Measurements from ENCODE around the gene ECHS1.
"Not testable (repeated sequence)": the region's sequence is repeated elsewhere in the genome, so short reads cannot be mapped to it uniquely, and the experiment has no call there.

The ECHS1 gene

GRCh38 chr10:133324198-133324792, 48.9 kb downstream of the ECHS1 start:
- peak; percentile 48 for DNase-seq (ENCODE audit: low read depth)

DNA sequence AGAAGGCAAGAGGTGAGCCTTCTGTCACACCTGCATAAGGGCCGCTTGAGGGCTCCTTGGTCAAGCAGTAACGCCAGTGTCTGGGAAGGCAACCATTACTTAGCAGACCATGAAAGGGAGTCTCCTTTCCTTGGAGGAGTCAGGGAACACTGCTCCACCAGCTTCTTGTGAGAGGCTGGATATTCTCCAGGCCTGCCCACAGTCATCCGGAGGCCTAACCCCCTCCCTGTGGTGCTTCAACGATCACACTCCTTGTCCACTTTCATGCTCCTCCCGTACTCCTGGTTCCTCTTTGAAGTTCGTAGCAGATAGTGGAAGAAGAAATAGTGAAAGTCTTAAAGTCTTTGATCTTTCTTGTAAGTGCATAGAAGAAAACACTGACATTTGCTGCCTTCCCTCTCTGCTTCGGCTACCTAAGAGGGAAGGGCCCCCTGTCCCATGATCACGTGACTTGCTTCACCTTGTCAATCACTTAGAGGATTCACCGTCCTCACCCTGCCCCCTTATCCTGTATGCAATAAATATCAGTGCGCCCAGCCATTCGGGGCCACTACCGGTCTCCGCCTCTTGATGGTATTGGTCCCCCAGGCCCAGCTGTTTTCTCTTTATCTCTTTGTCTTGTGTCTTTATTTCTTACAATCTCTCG, 51.0 kb downstream of the ECHS1 start:
- DNase-seq (ENCODE audit: low read depth): not testable (repeated sequence)

DNA sequence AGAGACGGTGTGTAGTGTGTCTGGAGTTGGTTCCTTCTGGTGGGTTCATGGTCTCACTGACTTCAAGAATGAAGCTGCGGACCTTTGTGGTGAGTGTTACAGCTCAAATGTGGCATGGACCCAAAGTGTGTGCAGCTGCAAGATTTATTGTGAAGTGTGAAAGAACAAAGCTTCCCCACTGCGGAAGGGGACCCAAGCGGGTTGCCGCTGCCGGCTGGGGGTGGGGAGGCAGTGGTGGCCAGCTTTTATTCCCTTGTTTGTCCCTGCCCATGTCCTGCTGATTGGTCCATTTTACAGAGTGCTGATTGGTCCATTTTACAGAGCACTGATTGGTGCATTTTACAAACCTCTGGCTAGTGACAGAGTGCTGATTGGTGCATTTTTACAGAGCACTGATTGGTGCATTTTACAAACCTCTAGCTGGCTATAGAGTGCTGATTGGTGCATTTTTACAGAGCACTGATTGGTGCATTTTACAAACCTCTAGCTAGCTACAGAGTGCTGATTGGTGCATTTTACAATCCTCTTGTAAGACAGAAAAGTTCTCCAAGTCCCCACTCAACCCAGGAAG, 52.2 kb downstream of the ECHS1 start:
- not testable (repeated sequence) for DNase-seq (ENCODE audit: low read depth)

GRCh38 chr10:133318494-133319127, 54.5 kb downstream of the ECHS1 start:
- peak; percentile 49 for DNase-seq (ENCODE audit: low read depth)

DNA sequence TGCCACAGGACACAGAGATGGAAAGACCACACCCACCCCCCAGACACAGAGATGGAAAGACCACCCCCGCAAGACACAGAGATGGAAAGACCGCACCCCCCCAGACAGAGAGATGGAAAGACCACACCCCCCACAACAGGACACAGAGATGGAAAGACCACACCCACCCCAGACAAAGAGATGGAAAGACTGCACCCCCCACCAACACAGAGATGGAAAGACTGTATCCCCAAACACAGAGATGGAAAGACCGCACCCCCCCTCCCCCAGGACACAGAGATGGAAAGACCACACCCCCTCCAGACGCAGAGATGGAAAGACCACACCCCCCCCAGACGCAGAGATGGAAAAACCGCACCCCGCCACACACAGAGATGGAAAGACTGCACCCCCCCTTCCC, 56.4 kb downstream of the ECHS1 start:
- no peak for DNase-seq (ENCODE audit: low read depth)

GRCh38 chr10:133316266-133316665, 56.9 kb downstream of the ECHS1 start:
- DNase-seq (ENCODE audit: low read depth): no peak

- no peak for DNase-seq (ENCODE audit: low read depth)
Observed at GRCh38 chr10:133315847-133316246, 57.3 kb downstream of the ECHS1 start.

- DNase-seq (ENCODE audit: low read depth): no peak
Observed at GRCh38 chr10:133314911-133315310, 58.2 kb downstream of the ECHS1 start.

GRCh38 chr10:133313192-133313591, 60.0 kb downstream of the ECHS1 start:
- DNase-seq (ENCODE audit: low read depth): no peak

- no peak for DNase-seq (ENCODE audit: low read depth)
Observed at GRCh38 chr10:133312769-133313145, 60.4 kb downstream of the ECHS1 start.
